ENCODE results near the gene HSD17B7. TPM values are rescaled to one million over a fixed set of nuclear protein-coding genes. Genes with fewer than 3 reads are reported as not detected.
"Not testable (repeated sequence)": the region's sequence is repeated elsewhere in the genome, so short reads cannot be mapped to it uniquely, and the experiment has no call there.

Gene HSD17B7
- total RNA-seq (2014; rRNA removed; shearing (Covaris generic)): 9.9 and 12.3 TPM in 2 replicates

- peak within 1 kb of the TSS; percentile 42 for H3K4me3 ChIP-seq
- H3K9me3 ChIP-seq (replicated peaks); H3K36me3 ChIP-seq; H3K4me1 ChIP-seq (replicated peaks); H3K27me3 ChIP-seq (replicated peaks); H3K27ac ChIP-seq: not testable (repeated sequence)
- DNase-seq (ENCODE audit: low read depth in 1 of 2, low spot score in 2 of 2): peak; percentile 37 to 59
Observed at GRCh38 chr1:162790303-162790984, at the start of gene HSD17B7. TSS of gene HSD17B7 (plus strand) at chr1:162790702. CDS start at chr1:162790801, 99 bp downstream.

GRCh38 chr1:162740755-162741154 lies 49.7 kb upstream of the HSD17B7 start:
- no peaks in the 10 kb centered on the region for H3K27me3 ChIP-seq (replicated peaks)
- H3K4me3 ChIP-seq: no peak overlapping the region
- no peak for DNase-seq (ENCODE audit: low read depth in 1 of 2, low spot score in 2 of 2)
- H3K27ac ChIP-seq: no peak overlapping the region
- H3K36me3 ChIP-seq: peaks cover 21% of the 10 kb centered on the region
- H3K9me3 ChIP-seq (replicated peaks): no peaks in the 10 kb centered on the region
- H3K4me1 ChIP-seq (replicated peaks): no peaks in the 10 kb centered on the region

GRCh38 chr1:162741574-162741973 lies 48.9 kb upstream of the HSD17B7 start:
- Histone ChIP-seq H3K9me3 (replicated peaks) (no peaks in the 10 kb centered on the region), H3K4me1 (replicated peaks) (no peaks in the 10 kb centered on the region), H3K36me3 (peaks cover 27% of the 10 kb centered on the region), H3K27me3 (replicated peaks) (no peaks in the 10 kb centered on the region), H3K27ac (no peak overlapping the region), H3K4me3 (no peak overlapping the region)
- DNase-seq (ENCODE audit: low read depth in 1 of 2, low spot score in 2 of 2): no peak

DNA sequence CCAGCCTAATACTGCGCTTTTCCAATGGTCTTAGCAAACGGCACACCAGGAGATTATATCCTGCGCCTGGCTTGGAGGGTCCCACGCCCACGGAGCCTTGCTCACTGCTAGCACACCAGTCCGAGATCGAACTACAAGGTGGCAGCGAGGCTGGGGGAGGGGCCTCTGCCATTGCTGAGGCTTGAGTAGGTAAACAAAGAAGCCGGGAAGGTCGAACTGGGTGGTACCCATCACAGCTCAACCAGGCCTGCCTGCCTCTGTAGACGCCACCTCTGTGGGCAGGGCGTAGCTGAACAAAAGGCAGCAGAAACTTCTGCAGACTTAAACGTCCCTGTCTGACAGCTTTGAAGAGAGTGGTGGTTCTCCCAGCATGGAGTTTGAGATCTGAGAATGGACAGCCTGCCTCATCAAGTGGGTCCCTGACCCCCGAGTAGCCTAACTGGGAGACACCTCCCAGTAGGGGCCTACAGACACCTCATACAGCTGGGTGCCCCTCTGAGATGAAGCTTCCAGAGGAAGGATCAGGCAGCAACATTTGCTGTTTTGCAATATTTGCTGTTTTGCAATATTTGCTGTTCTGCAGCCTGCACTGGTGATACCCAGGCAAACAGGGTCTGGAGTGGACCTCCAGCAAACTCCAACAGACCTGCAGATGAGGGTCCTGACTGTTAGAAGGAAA lies 44.1 kb upstream of the HSD17B7 start:
- not testable (repeated sequence) for H3K27me3 ChIP-seq (replicated peaks); H3K27ac ChIP-seq; H3K4me1 ChIP-seq (replicated peaks); H3K4me3 ChIP-seq; H3K9me3 ChIP-seq (replicated peaks); DNase-seq (ENCODE audit: low read depth in 1 of 2, low spot score in 2 of 2)
- H3K36me3 ChIP-seq: peaks cover 27% of the 10 kb centered on the region

- Histone ChIP-seq H3K27ac (no peak overlapping the region), H3K27me3 (replicated peaks) (no peaks in the 10 kb centered on the region), H3K9me3 (replicated peaks) (no peaks in the 10 kb centered on the region), H3K36me3 (peaks cover 55% of the 10 kb centered on the region), H3K4me3 (no peak overlapping the region), H3K4me1 (replicated peaks) (peaks cover 13% of the 10 kb centered on the region)
- no peak for DNase-seq (ENCODE audit: low read depth in 1 of 2, low spot score in 2 of 2)
Observed at GRCh38 chr1:162753001-162753658, 37.4 kb upstream of the HSD17B7 start.

- peaks cover 60% of the 10 kb centered on the region for H3K36me3 ChIP-seq
- no peak overlapping the region for H3K27ac ChIP-seq
- no peak overlapping the region for H3K4me3 ChIP-seq
- no peak for DNase-seq (ENCODE audit: low read depth in 1 of 2, low spot score in 2 of 2)
- peaks cover 13% of the 10 kb centered on the region for H3K4me1 ChIP-seq (replicated peaks)
- no peaks in the 10 kb centered on the region for H3K27me3 ChIP-seq (replicated peaks)
- H3K9me3 ChIP-seq (replicated peaks): no peaks in the 10 kb centered on the region
Observed at GRCh38 chr1:162753998-162754585, 36.4 kb upstream of the HSD17B7 start.

- no peaks in the 10 kb centered on the region for H3K27me3 ChIP-seq (replicated peaks)
Observed at GRCh38 chr1:162755306-162755705, 35.2 kb upstream of the HSD17B7 start.

DNA sequence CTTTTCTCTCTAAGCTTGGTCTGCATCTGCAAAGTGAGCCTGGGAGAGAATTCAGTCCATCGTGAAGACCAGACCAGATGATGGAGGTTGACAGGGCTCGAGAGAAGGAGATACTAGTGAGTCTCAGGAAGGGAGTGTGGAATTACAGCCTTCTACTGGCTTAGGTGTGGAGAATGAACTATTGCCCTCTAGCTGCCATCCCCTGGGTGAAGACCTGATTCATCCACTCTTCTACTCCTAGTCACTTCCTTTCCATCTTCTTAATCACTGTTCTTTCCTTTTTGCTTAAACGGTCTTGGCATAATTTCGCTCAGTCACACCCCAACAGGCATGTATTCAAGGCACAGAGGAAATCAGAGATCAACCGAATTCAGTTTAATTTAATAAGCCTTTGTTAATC lies 34.0 kb upstream of the HSD17B7 start:
- no peaks in the 10 kb centered on the region for H3K27me3 ChIP-seq (replicated peaks)
- H3K4me1 ChIP-seq (replicated peaks): peaks cover 13% of the 10 kb centered on the region
- H3K36me3 ChIP-seq: peaks cover 74% of the 10 kb centered on the region
- no peak overlapping the region for H3K27ac ChIP-seq
- no peaks in the 10 kb centered on the region for H3K9me3 ChIP-seq (replicated peaks)
- no peak overlapping the region for H3K4me3 ChIP-seq
- DNase-seq (ENCODE audit: low read depth in 1 of 2, low spot score in 2 of 2): no peak

More at GRCh38 chr1:162755306-162755705, 35.2 kb upstream of the HSD17B7 start:
- Histone ChIP-seq H3K27ac (no peak overlapping the region), H3K4me3 (no peak overlapping the region), H3K9me3 (replicated peaks) (no peaks in the 10 kb centered on the region), H3K4me1 (replicated peaks) (peaks cover 13% of the 10 kb centered on the region), H3K36me3 (peaks cover 66% of the 10 kb centered on the region)
- DNase-seq (ENCODE audit: low read depth in 1 of 2, low spot score in 2 of 2): no peak

- Histone ChIP-seq H3K4me1 (replicated peaks) (peaks cover 13% of the 10 kb centered on the region), H3K9me3 (replicated peaks) (no peaks in the 10 kb centered on the region), H3K27ac (no peak overlapping the region), H3K4me3 (no peak overlapping the region), H3K27me3 (replicated peaks) (no peaks in the 10 kb centered on the region), H3K36me3 (peaks cover 73% of the 10 kb centered on the region)
- no peak for DNase-seq (ENCODE audit: low read depth in 1 of 2, low spot score in 2 of 2)
Observed at GRCh38 chr1:162757476-162757875, 33.0 kb upstream of the HSD17B7 start.

- Histone ChIP-seq H3K4me3 (no peak overlapping the region), H3K4me1 (replicated peaks) (no peaks in the 10 kb centered on the region), H3K27me3 (replicated peaks) (no peaks in the 10 kb centered on the region), H3K36me3 (peaks cover 48% of the 10 kb centered on the region), H3K9me3 (replicated peaks) (no peaks in the 10 kb centered on the region), H3K27ac (no peak overlapping the region)
- no peak for DNase-seq (ENCODE audit: low read depth in 1 of 2, low spot score in 2 of 2)
Observed at GRCh38 chr1:162765788-162766187, 24.7 kb upstream of the HSD17B7 start.

GRCh38 chr1:162772571-162773154 lies 17.8 kb upstream of the HSD17B7 start:
- Histone ChIP-seq H3K4me3 (no peak overlapping the region), H3K27ac (no peak overlapping the region), H3K9me3 (replicated peaks) (no peaks in the 10 kb centered on the region), H3K36me3 (peaks cover 70% of the 10 kb centered on the region), H3K27me3 (replicated peaks) (no peaks in the 10 kb centered on the region), H3K4me1 (replicated peaks) (no peaks in the 10 kb centered on the region)
- DNase-seq (ENCODE audit: low read depth in 1 of 2, low spot score in 2 of 2): no peak

DNA sequence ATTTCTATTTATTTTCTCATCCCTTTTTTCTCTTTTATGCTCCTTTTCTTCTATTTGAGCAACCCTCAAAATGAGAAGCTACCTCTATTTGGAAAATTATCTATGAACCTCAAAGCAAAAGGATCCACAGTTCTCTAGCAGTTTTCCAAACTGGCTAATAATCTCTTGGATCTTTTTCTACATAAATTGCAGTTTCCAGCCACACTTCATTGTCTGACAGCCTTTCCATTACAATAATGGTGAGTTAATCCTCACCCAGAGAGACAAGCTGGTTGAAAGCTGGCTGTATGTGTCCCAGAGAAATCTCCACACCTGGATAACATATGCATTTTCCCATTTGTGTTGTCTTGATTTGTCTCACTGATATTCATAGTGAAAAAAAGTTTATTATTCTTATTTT lies 16.5 kb upstream of the HSD17B7 start:
- Histone ChIP-seq H3K4me1 (replicated peaks) (no peaks in the 10 kb centered on the region), H3K9me3 (replicated peaks) (no peaks in the 10 kb centered on the region), H3K27me3 (replicated peaks) (no peaks in the 10 kb centered on the region), H3K4me3 (no peak overlapping the region), H3K36me3 (peaks cover 77% of the 10 kb centered on the region), H3K27ac (no peak overlapping the region)
- DNase-seq (ENCODE audit: low read depth in 1 of 2, low spot score in 2 of 2): no peak

- no peaks in the 10 kb centered on the region for H3K4me1 ChIP-seq (replicated peaks)
- peaks cover 63% of the 10 kb centered on the region for H3K36me3 ChIP-seq
- H3K9me3 ChIP-seq (replicated peaks): no peaks in the 10 kb centered on the region
- H3K4me3 ChIP-seq: no peak overlapping the region
- no peaks in the 10 kb centered on the region for H3K27me3 ChIP-seq (replicated peaks)
- DNase-seq (ENCODE audit: low read depth in 1 of 2, low spot score in 2 of 2): no peak
- no peak overlapping the region for H3K27ac ChIP-seq
Observed at GRCh38 chr1:162779043-162779442, 11.5 kb upstream of the HSD17B7 start.

Measured in SJSA1 (cell line).